Measurements from ENCODE around the gene CTTNBP2.

CTTNBP2 gene

GRCh38 chr7:117824592-117824991, 48.6 kb downstream of the CTTNBP2 start:
- DNase-seq, result no peak

- no peak for DNase-seq
These were observed 53.7 kb downstream of the CTTNBP2 start for GRCh38 chr7:117819558-117819957.

GRCh38 chr7:117818232-117818631, 55.0 kb downstream of the CTTNBP2 start:
- no peak for DNase-seq

GRCh38 chr7:117816727-117817126, 56.5 kb downstream of the CTTNBP2 start:
- no peak for DNase-seq

GRCh38 chr7:117811696-117812095, 61.5 kb downstream of the CTTNBP2 start:
- no peak for DNase-seq

- DNase-seq, result no peak
These were observed 62.4 kb downstream of the CTTNBP2 start for GRCh38 chr7:117810642-117811512.

- DNase-seq, result no peak
These were observed 63.3 kb downstream of the CTTNBP2 start for GRCh38 chr7:117809958-117810357.

GRCh38 chr7:117808910-117809705, 64.1 kb downstream of the CTTNBP2 start:
- no peak for DNase-seq

- no peak for DNase-seq
These were observed 64.9 kb downstream of the CTTNBP2 start for GRCh38 chr7:117808341-117808757.

GRCh38 chr7:117807676-117808075, 65.6 kb downstream of the CTTNBP2 start:
- no peak for DNase-seq

- no peak for DNase-seq
These were observed 67.2 kb downstream of the CTTNBP2 start for GRCh38 chr7:117806011-117806410.

- DNase-seq, result no peak
These were observed 68.0 kb downstream of the CTTNBP2 start for GRCh38 chr7:117805241-117805640.

- DNase-seq, result no peak
These were observed 69.8 kb downstream of the CTTNBP2 start for GRCh38 chr7:117803476-117803875.

GRCh38 chr7:117802660-117803059, 70.6 kb downstream of the CTTNBP2 start:
- DNase-seq, result no peak

- DNase-seq, result no peak
These were observed 72.4 kb downstream of the CTTNBP2 start for GRCh38 chr7:117800841-117801240.

GRCh38 chr7:117800406-117800805, 72.8 kb downstream of the CTTNBP2 start:
- DNase-seq, result no peak

GRCh38 chr7:117796889-117797288, 76.4 kb downstream of the CTTNBP2 start:
- no peak for DNase-seq

- DNase-seq, result no peak
These were observed 79.3 kb downstream of the CTTNBP2 start for GRCh38 chr7:117793976-117794375.

GRCh38 chr7:117793521-117793920, 79.7 kb downstream of the CTTNBP2 start:
- DNase-seq, result no peak

GRCh38 chr7:117791877-117792780, 81.1 kb downstream of the CTTNBP2 start:
- no peak for DNase-seq

- DNase-seq, result no peak
These were observed 82.5 kb downstream of the CTTNBP2 start for GRCh38 chr7:117790731-117791130.

- no peak for DNase-seq
These were observed 83.0 kb downstream of the CTTNBP2 start for GRCh38 chr7:117790251-117790650.

- no peak for DNase-seq
These were observed 87.8 kb downstream of the CTTNBP2 start for GRCh38 chr7:117785431-117785830.

All from NCI-H774 (cell line).